Naive thymus-derived CD8-positive, alpha-beta T cell (primary cell): ENCODE results near the gene ADCY5. TPM values are rescaled to one million over a fixed set of nuclear protein-coding genes. Genes with fewer than 3 reads are reported as not detected.

Experiments used
- ATAC-seq, 2 donors: fragments of 150-1000 bp; cut with Tn5 transposase in 1 of 2; sonication (Bioruptor Pico), chemical (Tn5 transposase) in 1 of 2; 1 replicate in 1 of 2; 2 replicates in 1 of 2; pipeline ENCODE4 v1.10.0; 2021; ENCODE audit warnings: mild to moderate bottlenecking in 2 of 2, moderate library complexity in 2 of 2
- POLR2A ChIA-PET: fragments of 350-600 bp; sonication (Branson Sonifier 250); formaldehyde crosslinking; loops from one replicate; lab custom pipeline; 2021; ENCODE audit warnings: antibody characterized with exemption; lab: Charles Lee
- DNase-seq, 10 donors: peaks; one replicate each; pipeline versions ENCODE4 v3.0.0 to v3.0.0-alpha.2; 2020 to 2022
- H3K27ac Mint-ChIP-seq, 10 donors: one replicate each; pipeline ENCODE4 v1.8.0; 2020 to 2022; ENCODE audit warnings: mild to moderate bottlenecking in 10 of 10, mixed read lengths in 10 of 10, moderate library complexity in 4 of 10, inconsistent platforms in 1 of 10
- H3K27me3 Mint-ChIP-seq, 5 donors: one replicate each; pipeline ENCODE4 v1.8.0; 2021 to 2022; ENCODE audit warnings: mixed read lengths in 5 of 5
- H3K36me3 Mint-ChIP-seq, 3 donors: one replicate each; pipeline ENCODE4 v1.8.0; 2020 to 2022; ENCODE audit warnings: mixed read lengths in 3 of 3, mild to moderate bottlenecking in 2 of 3, inconsistent platforms in 1 of 3
- H3K4me1 Mint-ChIP-seq, 4 donors: one replicate each; pipeline ENCODE4 v1.8.0; 2021 to 2022; ENCODE audit warnings: mixed read lengths in 4 of 4
- H3K4me3 Mint-ChIP-seq, 10 donors: one replicate each; pipeline ENCODE4 v1.8.0; 2020 to 2022; ENCODE audit warnings: mild to moderate bottlenecking in 10 of 10, mixed read lengths in 10 of 10, moderate library complexity in 6 of 10, inconsistent platforms in 1 of 10
- H3K9me3 Mint-ChIP-seq, 9 donors: one replicate each; pipeline ENCODE4 v1.8.0; 2020 to 2022; ENCODE audit warnings: mixed read lengths in 9 of 9, mild to moderate bottlenecking in 3 of 9, inconsistent platforms in 1 of 9, moderate library complexity in 1 of 9
- polyA plus RNA-seq, 3 donors: library from polyadenylated mRNA; unstranded; fragments of 300-500 nt; fragmentation: Illumina TruSeq; gene quantifications; one replicate each; pipeline ENCODE4 v1.2.3, GENCODE V29; 2021
- total RNA-seq, 8 experiments: library from RNA in 2 of 8; stranded (reverse) in 2 of 8; gene quantifications; one replicate each; pipeline ENCODE4 v1.2.3 and lab custom pipeline; 2021 to 2026

ADCY5 gene
- total and polyA plus RNA-seq, 5 experiments from 2014 or later: 0.03 to 0.07 TPM; not detected in 3

- Mint-ChIP-seq H3K9me3 (peaks cover 0 to 17% (median 3%) of the 10 kb centered on the region in 9 donors), H3K4me1 (peaks cover 0 to 7% (median 0%) of the 10 kb centered on the region in 4 donors), H3K36me3 (peaks cover 0 to 5% (median 0%) of the 10 kb centered on the region in 3 donors), H3K27me3 (peaks cover 14 to 45% (median 36%) of the 10 kb centered on the region in 5 donors), H3K27ac (no peak overlapping the region), H3K4me3 (no peak overlapping the region)
- ATAC-seq: no peak
- POLR2A ChIA-PET: no interaction called here
- DNase-seq: peak in 1 of 10 donors; percentile 40
These were observed 96.7 kb downstream of the ADCY5 start for GRCh38 chr3:123352134-123352554.

- ATAC-seq (no peak), DNase-seq (peak in 1 of 10 donors; percentile 52)
- Mint-ChIP-seq H3K4me3 (no peak overlapping the region), H3K9me3 (peaks cover 0 to 17% (median 3%) of the 10 kb centered on the region in 9 donors), H3K4me1 (peaks cover 0 to 7% (median 0%) of the 10 kb centered on the region in 4 donors), H3K27ac (no peak overlapping the region), H3K36me3 (peaks cover 0 to 5% (median 0%) of the 10 kb centered on the region in 3 donors), H3K27me3 (peaks cover 14 to 45% (median 36%) of the 10 kb centered on the region in 5 donors)
- POLR2A ChIA-PET: no interaction called here
These were observed 97.4 kb downstream of the ADCY5 start for GRCh38 chr3:123351501-123351900.

- DNase-seq (peak in 1 of 10 donors; percentile 18), ATAC-seq (no peak)
- Mint-ChIP-seq H3K9me3 (peaks cover 0 to 17% (median 3%) of the 10 kb centered on the region in 9 donors), H3K27ac (no peak overlapping the region), H3K36me3 (peaks cover 0 to 5% (median 0%) of the 10 kb centered on the region in 3 donors), H3K4me3 (no peak overlapping the region), H3K4me1 (peaks cover 0 to 7% (median 0%) of the 10 kb centered on the region in 4 donors), H3K27me3 (peaks cover 14 to 45% (median 36%) of the 10 kb centered on the region in 5 donors)
- POLR2A ChIA-PET: no interaction called here
These were observed 97.9 kb downstream of the ADCY5 start for GRCh38 chr3:123350971-123351370.

GRCh38 chr3:123349566-123350435, 99.1 kb downstream of the ADCY5 start:
- DNase-seq (peak in 1 of 10 donors; percentile 47), ATAC-seq (no peak)
- POLR2A ChIA-PET: no interaction called here
- H3K9me3 Mint-ChIP-seq: peaks cover 0 to 11% (median under 1%) of the 10 kb centered on the region in 9 donors
- H3K27ac Mint-ChIP-seq: peak overlapping the region in 1 of 10 donors; percentile 32
- H3K36me3 Mint-ChIP-seq: peaks cover 0 to 5% (median 0%) of the 10 kb centered on the region in 3 donors
- H3K4me1 Mint-ChIP-seq: peaks cover 0 to 7% (median 0%) of the 10 kb centered on the region in 4 donors
- H3K27me3 Mint-ChIP-seq: peaks cover 14 to 45% (median 36%) of the 10 kb centered on the region in 5 donors
- no peak overlapping the region for H3K4me3 Mint-ChIP-seq

GRCh38 chr3:123349201-123349535, 99.7 kb downstream of the ADCY5 start:
- peaks cover 0 to 2% (median 0%) of the 10 kb centered on the region in 3 donors for H3K36me3 Mint-ChIP-seq
- DNase-seq (peak in 1 of 10 donors; percentile 27), ATAC-seq (no peak)
- H3K4me3 Mint-ChIP-seq: no peak overlapping the region
- peaks cover 0 to 7% (median under 1%) of the 10 kb centered on the region in 4 donors for H3K4me1 Mint-ChIP-seq
- H3K9me3 Mint-ChIP-seq: peaks cover 0 to 5% (median 0%) of the 10 kb centered on the region in 9 donors
- POLR2A ChIA-PET: no interaction called here
- peaks cover 12 to 45% (median 36%) of the 10 kb centered on the region in 5 donors for H3K27me3 Mint-ChIP-seq
- no peak overlapping the region for H3K27ac Mint-ChIP-seq

GRCh38 chr3:123348471-123349200, 100.3 kb downstream of the ADCY5 start:
- no peaks in the 10 kb centered on the region for H3K9me3 Mint-ChIP-seq
- peak in 1 of 10 donors; percentile 50 for DNase-seq
- POLR2A ChIA-PET: no interaction called here
- peaks cover 0 to 7% (median 1%) of the 10 kb centered on the region in 4 donors for H3K4me1 Mint-ChIP-seq
- H3K4me3 Mint-ChIP-seq: no peak overlapping the region
- peaks cover 12 to 42% (median 32%) of the 10 kb centered on the region in 5 donors for H3K27me3 Mint-ChIP-seq
- ATAC-seq: no peak
- H3K36me3 Mint-ChIP-seq: no peaks in the 10 kb centered on the region
- no peak overlapping the region for H3K27ac Mint-ChIP-seq

- Mint-ChIP-seq H3K27ac (peak overlapping the region in 1 of 10 donors; percentile 33), H3K4me1 (peaks cover 0 to 7% (median 1%) of the 10 kb centered on the region in 4 donors), H3K9me3 (no peaks in the 10 kb centered on the region), H3K27me3 (peaks cover 12 to 40% (median 32%) of the 10 kb centered on the region in 5 donors), H3K36me3 (no peaks in the 10 kb centered on the region), H3K4me3 (no peak overlapping the region)
- DNase-seq: peak in 1 of 10 donors; percentile 34
- ATAC-seq: no peak
- POLR2A ChIA-PET: no interaction called here
These were observed 101.1 kb downstream of the ADCY5 start for GRCh38 chr3:123347691-123348264.

- ATAC-seq: no peak
- Mint-ChIP-seq H3K27me3 (peaks cover 12 to 36% (median 32%) of the 10 kb centered on the region in 5 donors), H3K27ac (no peak overlapping the region), H3K4me1 (peaks cover 0 to 7% (median 1%) of the 10 kb centered on the region in 4 donors), H3K4me3 (no peak overlapping the region), H3K36me3 (no peaks in the 10 kb centered on the region), H3K9me3 (no peaks in the 10 kb centered on the region)
- POLR2A ChIA-PET: no interaction called here
- peak in 1 of 10 donors; percentile 10 for DNase-seq
These were observed 101.7 kb downstream of the ADCY5 start for GRCh38 chr3:123347205-123347604.

GRCh38 chr3:123346021-123346420, 102.9 kb downstream of the ADCY5 start:
- Mint-ChIP-seq H3K9me3 (no peaks in the 10 kb centered on the region), H3K27me3 (peaks cover 12 to 35% (median 32%) of the 10 kb centered on the region in 5 donors), H3K4me1 (peaks cover 0 to 7% (median 1%) of the 10 kb centered on the region in 4 donors), H3K4me3 (no peak overlapping the region), H3K27ac (no peak overlapping the region), H3K36me3 (no peaks in the 10 kb centered on the region)
- ATAC-seq (no peak), DNase-seq (peak in 1 of 10 donors; percentile 45)
- POLR2A ChIA-PET: no interaction called here

- H3K4me1 Mint-ChIP-seq: peaks cover 0 to 7% (median 1%) of the 10 kb centered on the region in 4 donors
- POLR2A ChIA-PET: no interaction called here
- H3K4me3 Mint-ChIP-seq: no peak overlapping the region
- DNase-seq (peak in 1 of 10 donors; percentile 47), ATAC-seq (no peak)
- H3K27ac Mint-ChIP-seq: peak overlapping the region in 2 of 10 donors; percentile 25 to 48
- no peaks in the 10 kb centered on the region for H3K9me3 Mint-ChIP-seq
- H3K27me3 Mint-ChIP-seq: peaks cover 12 to 25% (median 23%) of the 10 kb centered on the region in 5 donors
- no peaks in the 10 kb centered on the region for H3K36me3 Mint-ChIP-seq
These were observed 103.8 kb downstream of the ADCY5 start for GRCh38 chr3:123344907-123345594.

- ATAC-seq: no peak
- peaks cover 0 to 7% (median 1%) of the 10 kb centered on the region in 4 donors for H3K4me1 Mint-ChIP-seq
- H3K4me3 Mint-ChIP-seq: no peak overlapping the region
- DNase-seq: peak in 1 of 10 donors; percentile 31
- no peak overlapping the region for H3K27ac Mint-ChIP-seq
- H3K9me3 Mint-ChIP-seq: no peaks in the 10 kb centered on the region
- H3K36me3 Mint-ChIP-seq: no peaks in the 10 kb centered on the region
- POLR2A ChIA-PET: no interaction called here
- peaks cover 7 to 18% (median 16%) of the 10 kb centered on the region in 5 donors for H3K27me3 Mint-ChIP-seq
These were observed 104.5 kb downstream of the ADCY5 start for GRCh38 chr3:123344175-123344906.
